MM.1S (cell line): ENCODE measurements around the gene CCR5AS.
"Not testable (repeated sequence)": the region's sequence is repeated elsewhere in the genome, so short reads cannot be mapped to it uniquely, and the experiment has no call there.

Experiments
- DNase-seq: peaks from one replicate; pipeline ENCODE4 v3.0.0-alpha.2; 2015
- H2AFZ ChIP-seq: fragments of 300-600 bp; sonication (generic); 2 replicates; pipeline ENCODE4 v1.6.0; 2016; ENCODE audit warnings: antibody characterized with exemption, low read length
- H3F3A ChIP-seq: fragments of 300-600 bp; sonication (generic); 2 replicates; pipeline ENCODE4 v1.6.1; 2016; ENCODE audit warnings: mild to moderate bottlenecking, antibody characterized with exemption, low read length, moderate library complexity, mixed read lengths; ENCODE audit not compliant: insufficient read depth
- H3K27ac ChIP-seq: fragments of 300-600 bp; sonication (generic); 2 replicates; pipeline ENCODE4 v1.5.1; 2016; ENCODE audit warnings: mild to moderate bottlenecking, low read length
- H3K27me3 ChIP-seq: fragments of 300-600 bp; sonication (generic); replicated peaks from 2 replicates; pipeline ENCODE4 v1.6.0; 2016; ENCODE audit warnings: low read length; ENCODE audit not compliant: insufficient read depth
- H3K36me3 ChIP-seq: fragments of 300-600 bp; sonication (generic); replicated peaks from 2 replicates; pipeline ENCODE4 v1.6.1; 2016; ENCODE audit warnings: mild to moderate bottlenecking, low read length, mixed read lengths; ENCODE audit not compliant: insufficient read depth
- H3K4me1 ChIP-seq: fragments of 300-600 bp; sonication (generic); 2 replicates; pipeline ENCODE4 v1.6.1; 2016; ENCODE audit warnings: low read length, mixed read lengths
- H3K4me2 ChIP-seq: fragments of 300-600 bp; sonication (generic); 2 replicates; pipeline ENCODE4 v1.6.0; 2016; ENCODE audit warnings: low read depth, low read length
- H3K4me3 ChIP-seq: fragments of 300-600 bp; sonication (generic); 2 replicates; pipeline ENCODE4 v1.5.1; 2016; ENCODE audit warnings: low read length, mixed read lengths
- H3K79me2 ChIP-seq: fragments of 300-600 bp; sonication (generic); 2 replicates; pipeline ENCODE4 v1.6.1; 2016; ENCODE audit warnings: mixed run types, low read length, mixed read lengths
- H3K9ac ChIP-seq: fragments of 300-600 bp; sonication (generic); 2 replicates; pipeline ENCODE4 v1.6.1; 2016; ENCODE audit warnings: low read length, mixed read lengths
- H3K9me2 ChIP-seq: fragments of 300-600 bp; sonication (generic); replicated peaks from 2 replicates; pipeline ENCODE4 v1.6.1; 2016; ENCODE audit warnings: mild to moderate bottlenecking, low read length, mixed read lengths; ENCODE audit not compliant: insufficient read depth
- H3K9me3 ChIP-seq: fragments of 300-600 bp; sonication (generic); replicated peaks from 2 replicates; pipeline ENCODE4 v1.6.1; 2016; ENCODE audit warnings: mild to moderate bottlenecking, low read length, mixed read lengths; ENCODE audit not compliant: insufficient read depth
- H4K20me1 ChIP-seq: fragments of 300-600 bp; sonication (generic); 2 replicates; pipeline ENCODE4 v1.6.1; 2016; ENCODE audit warnings: mild to moderate bottlenecking, low read length, moderate library complexity, mixed read lengths; ENCODE audit not compliant: insufficient read depth
- CTCF ChIP-seq: fragments of 300-600 bp; sonication (generic); IDR thresholded peaks from 2 replicates; pipeline ENCODE4 v1.5.1; 2016; ENCODE audit warnings: antibody characterized with exemption, low read length, mixed read lengths
- EZH2 ChIP-seq: fragments of 300-600 bp; sonication (generic); optimal IDR thresholded peaks from 2 replicates; pipeline ENCODE3; 2017; ENCODE audit warnings: low read depth, mild to moderate bottlenecking, antibody characterized with exemption, low read length, mixed read lengths
- EZH2phosphoT487 ChIP-seq: fragments of 300-600 bp; sonication (generic); IDR thresholded peaks from 2 replicates; pipeline ENCODE4 v1.6.1; 2018; ENCODE audit warnings: antibody characterized with exemption, low read length

The CCR5AS gene

DNA sequence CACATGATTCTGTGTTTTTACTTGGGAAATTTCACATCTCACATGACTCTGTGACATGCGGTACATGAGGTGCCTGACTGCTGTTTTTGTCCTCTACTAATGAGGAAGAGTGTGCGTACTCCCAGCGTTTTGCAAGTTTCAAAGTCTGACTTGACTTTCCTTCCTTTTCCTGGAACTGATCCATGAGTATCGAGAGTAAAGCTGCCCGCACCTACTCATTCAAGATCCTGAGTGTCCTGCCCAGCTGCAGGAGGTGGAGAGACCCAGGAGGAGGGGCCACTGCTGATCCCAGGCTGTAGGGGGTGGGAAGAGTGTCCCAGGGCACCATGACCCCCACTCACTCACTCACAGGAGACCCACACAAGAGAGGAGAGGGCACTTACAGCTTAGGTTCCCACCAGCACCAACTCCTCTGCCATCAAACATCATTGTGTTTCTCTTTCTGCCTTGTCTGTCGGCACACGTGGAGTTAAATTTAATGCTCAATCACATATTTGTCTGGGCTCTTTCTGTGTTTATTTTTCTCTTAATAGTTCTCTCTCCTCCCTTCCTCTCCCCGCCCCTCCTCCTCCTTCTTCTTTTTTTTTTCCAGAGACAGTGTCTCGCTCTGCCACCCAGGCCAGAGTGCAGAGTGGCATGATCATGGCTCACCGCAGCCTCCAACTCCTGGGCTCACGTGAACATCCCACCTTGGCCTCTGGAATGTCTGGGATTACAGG is 1.4 kb downstream of the CCR5AS start:
- H3K27ac ChIP-seq = no peak overlapping the region
- no peaks in the 10 kb centered on the region for H3K36me3 ChIP-seq
- H3K9me2 ChIP-seq = no peaks in the 10 kb centered on the region
- no peak for DNase-seq
- H3K79me2 ChIP-seq = no peaks in the 10 kb centered on the region
- peaks cover 22% of the 10 kb centered on the region for H3K4me1 ChIP-seq
- no peak overlapping the region for H3K9ac ChIP-seq
- H3F3A ChIP-seq = no peaks in the 10 kb centered on the region
- no peaks in the 10 kb centered on the region for H4K20me1 ChIP-seq
- no peak for TF ChIP-seq EZH2phosphoT487
- no peak for TF ChIP-seq EZH2
- TF ChIP-seq CTCF = no peak
- H3K4me3 ChIP-seq = no peak overlapping the region
- H2AFZ ChIP-seq = no peak overlapping the region
- no peaks in the 10 kb centered on the region for H3K9me3 ChIP-seq
- H3K27me3 ChIP-seq = no peaks in the 10 kb centered on the region
- H3K4me2 ChIP-seq = no peak overlapping the region

DNA sequence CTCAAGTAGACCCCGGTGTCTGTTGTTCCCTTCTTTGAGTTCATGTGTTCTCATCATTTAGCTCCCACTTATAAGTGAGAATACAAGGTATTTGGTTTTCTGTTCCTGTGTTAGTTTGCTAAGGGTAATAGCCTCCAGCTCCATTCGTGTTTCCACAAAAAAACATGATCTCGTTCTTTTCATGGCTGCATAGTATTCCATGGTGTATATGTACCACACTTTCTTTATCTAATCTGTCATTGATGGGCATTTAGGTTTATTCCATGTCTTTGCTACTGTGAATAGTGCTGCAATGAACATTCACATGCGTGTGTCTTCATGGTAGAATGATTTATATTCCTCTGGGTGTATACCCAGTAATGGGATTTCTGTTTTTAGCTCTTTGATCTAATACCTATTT is 4.0 kb downstream of the CCR5AS start:
- H4K20me1 ChIP-seq, H2AFZ ChIP-seq, H3F3A ChIP-seq, H3K79me2 ChIP-seq, H3K9me2 ChIP-seq, DNase-seq, H3K9me3 ChIP-seq, H3K36me3 ChIP-seq, H3K27me3 ChIP-seq, H3K27ac ChIP-seq, H3K9ac ChIP-seq, H3K4me3 ChIP-seq, H3K4me2 ChIP-seq: not testable (repeated sequence)
- peaks cover 24% of the 10 kb centered on the region for H3K4me1 ChIP-seq

GRCh38 chr3:46401579-46401978 is 5.3 kb downstream of the CCR5AS start:
- H3K9me2 ChIP-seq = no peaks in the 10 kb centered on the region
- peaks cover 27% of the 10 kb centered on the region for H3K4me1 ChIP-seq
- no peaks in the 10 kb centered on the region for H3K79me2 ChIP-seq
- DNase-seq = no peak
- H3K9ac ChIP-seq = no peak overlapping the region
- 0 out of 2 replicates have a peak, but pooled peaks cover 4% of the 10 kb centered on the region for H3F3A ChIP-seq
- no peaks in the 10 kb centered on the region for H3K36me3 ChIP-seq
- H3K27ac ChIP-seq = no peak overlapping the region
- H3K9me3 ChIP-seq = no peaks in the 10 kb centered on the region
- H3K27me3 ChIP-seq = no peaks in the 10 kb centered on the region
- no peaks in the 10 kb centered on the region for H4K20me1 ChIP-seq
- no peak overlapping the region for H2AFZ ChIP-seq
- TF ChIP-seq EZH2 (no peak), EZH2phosphoT487 (no peak), CTCF (no peak)
- no peak overlapping the region for H3K4me3 ChIP-seq
- H3K4me2 ChIP-seq = no peak overlapping the region

GRCh38 chr3:46400846-46401245 is 6.0 kb downstream of the CCR5AS start:
- Histone ChIP-seq H2AFZ (no peak overlapping the region), H3K9me2 (no peaks in the 10 kb centered on the region), H3F3A (peaks cover 11% of the 10 kb centered on the region; the same call in 1 of the 2 replicates), H3K9ac (no peak overlapping the region), H3K4me2 (no peak overlapping the region), H3K79me2 (no peaks in the 10 kb centered on the region), H4K20me1 (no peaks in the 10 kb centered on the region), H3K27ac (no peak overlapping the region), H3K36me3 (no peaks in the 10 kb centered on the region), H3K9me3 (no peaks in the 10 kb centered on the region), H3K27me3 (no peaks in the 10 kb centered on the region), H3K4me3 (no peak overlapping the region), H3K4me1 (peaks cover 33% of the 10 kb centered on the region)
- TF ChIP-seq EZH2 (no peak), EZH2phosphoT487 (no peak), CTCF (no peak)
- DNase-seq = no peak
